ES-I3 (cell line): ENCODE measurements around the gene USP2.
"Not testable (repeated sequence)": the region's sequence is repeated elsewhere in the genome, so short reads cannot be mapped to it uniquely, and the experiment has no call there.

Source experiments
- H3K36me3 ChIP-seq: 2 replicates; pipeline ENCODE4 v1.6.1; 2013; ENCODE audit warnings: mild to moderate bottlenecking, low read length, control low read depth, moderate library complexity; ENCODE audit not compliant: insufficient read depth
- H3K4me1 ChIP-seq: 2 replicates; pipeline ENCODE4 v1.6.1; 2013; ENCODE audit warnings: mild to moderate bottlenecking, control low read depth, low read length; ENCODE audit not compliant: insufficient read depth
- H3K9ac ChIP-seq: 2 replicates; pipeline ENCODE4 v1.6.1; 2013; ENCODE audit warnings: low read depth, mild to moderate bottlenecking, low read length, moderate library complexity
- H3K9me3 ChIP-seq: 2 replicates; pipeline ENCODE4 v1.6.1; 2013; ENCODE audit warnings: mild to moderate bottlenecking, low read length, moderate library complexity; ENCODE audit not compliant: control insufficient read depth, insufficient read depth

Gene USP2

GRCh38 chr11:119418759-119419158, 37.3 kb upstream of the USP2 start:
- peaks cover 32% of the 10 kb centered on the region for H3K36me3 ChIP-seq
- H3K4me1 ChIP-seq: peaks cover 36% of the 10 kb centered on the region; the same call in 1 of the 2 replicates
- H3K9ac ChIP-seq: no peak overlapping the region
- H3K9me3 ChIP-seq: no peaks in the 10 kb centered on the region

GRCh38 chr11:119417726-119418540, 36.4 kb upstream of the USP2 start:
- Histone ChIP-seq H3K9ac (no peak overlapping the region), H3K9me3 (no peaks in the 10 kb centered on the region), H3K4me1 (peaks cover 36% of the 10 kb centered on the region; the same call in 1 of the 2 replicates), H3K36me3 (peaks cover 32% of the 10 kb centered on the region)

DNA sequence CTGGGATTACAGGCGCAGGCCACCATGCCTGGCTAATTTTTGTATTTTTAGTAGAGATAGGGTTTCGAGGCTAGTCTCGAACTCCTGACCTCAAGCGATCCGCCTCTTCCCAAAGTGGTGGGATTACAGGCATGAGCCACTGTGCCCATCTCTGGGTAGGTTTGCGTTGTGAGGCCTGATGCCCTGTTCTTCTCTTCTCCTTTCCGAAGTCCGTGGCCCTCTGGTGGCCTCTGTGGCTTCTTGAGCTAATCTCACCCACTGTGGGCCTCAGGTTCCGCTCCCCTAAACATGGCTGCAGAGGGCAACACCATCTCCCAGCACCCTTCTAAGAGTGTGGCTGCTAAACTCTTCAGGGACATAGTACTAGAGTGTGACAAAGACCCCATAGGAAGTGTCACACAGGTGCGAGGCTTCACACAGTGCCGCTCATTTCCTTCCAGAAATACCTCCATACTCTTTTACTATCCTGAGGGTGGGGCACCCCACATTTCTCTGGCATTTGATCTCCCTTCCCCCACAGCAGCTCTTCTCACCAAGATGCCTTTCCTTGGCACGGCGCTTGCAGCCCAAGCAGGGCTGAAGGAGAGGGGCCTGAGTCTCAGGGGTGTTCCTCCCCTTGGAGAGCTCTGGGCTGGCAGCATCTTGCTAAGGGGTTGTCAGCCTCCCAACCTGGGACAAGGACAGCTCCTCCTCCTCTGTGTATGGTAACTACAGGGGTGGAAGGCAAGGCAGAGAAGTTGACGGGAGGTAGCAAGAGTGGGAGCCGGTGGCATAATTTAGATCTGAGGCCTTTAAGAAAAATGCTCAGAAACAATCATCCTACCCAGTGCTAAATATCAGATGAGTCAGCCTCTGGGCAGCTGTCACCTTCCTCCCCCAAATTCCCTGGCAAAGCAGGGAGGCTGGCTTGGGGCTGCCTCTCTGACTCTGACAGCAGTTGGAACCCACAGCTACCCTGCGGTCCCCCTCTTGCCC, 35.4 kb upstream of the USP2 start:
- no peaks in the 10 kb centered on the region for H3K9me3 ChIP-seq
- H3K4me1 ChIP-seq: peaks cover 36% of the 10 kb centered on the region; the same call in 1 of the 2 replicates
- H3K36me3 ChIP-seq: peaks cover 32% of the 10 kb centered on the region
- H3K9ac ChIP-seq: no peak overlapping the region

GRCh38 chr11:119415966-119416365, 34.5 kb upstream of the USP2 start:
- peaks cover 35% of the 10 kb centered on the region; the same call in 1 of the 2 replicates for H3K4me1 ChIP-seq
- no peaks in the 10 kb centered on the region for H3K9me3 ChIP-seq
- H3K9ac ChIP-seq: no peak overlapping the region
- peaks cover 27% of the 10 kb centered on the region for H3K36me3 ChIP-seq

DNA sequence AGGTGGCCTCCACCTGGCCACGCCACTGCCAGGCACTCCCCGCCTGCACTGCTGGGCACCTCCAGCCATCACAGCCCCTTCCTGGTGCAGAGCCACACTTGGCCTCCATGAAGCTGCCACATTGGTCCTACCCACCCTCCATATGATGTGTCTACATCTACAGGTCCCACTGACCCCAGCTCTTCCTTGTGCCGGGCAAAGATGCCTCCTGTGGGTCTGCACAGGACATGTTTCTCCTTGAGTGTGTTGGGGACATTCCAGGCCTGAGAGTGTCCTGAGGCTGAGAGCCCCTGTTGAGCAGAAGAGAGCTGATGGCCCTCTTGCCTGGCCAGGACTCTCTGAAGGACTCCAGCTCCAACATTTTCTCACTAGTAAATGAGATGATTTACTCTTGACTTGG, 34.0 kb upstream of the USP2 start:
- peaks cover 22% of the 10 kb centered on the region for H3K36me3 ChIP-seq
- H3K9ac ChIP-seq: no peak overlapping the region
- no peaks in the 10 kb centered on the region for H3K9me3 ChIP-seq
- peaks cover 31% of the 10 kb centered on the region; the same call in 1 of the 2 replicates for H3K4me1 ChIP-seq

DNA sequence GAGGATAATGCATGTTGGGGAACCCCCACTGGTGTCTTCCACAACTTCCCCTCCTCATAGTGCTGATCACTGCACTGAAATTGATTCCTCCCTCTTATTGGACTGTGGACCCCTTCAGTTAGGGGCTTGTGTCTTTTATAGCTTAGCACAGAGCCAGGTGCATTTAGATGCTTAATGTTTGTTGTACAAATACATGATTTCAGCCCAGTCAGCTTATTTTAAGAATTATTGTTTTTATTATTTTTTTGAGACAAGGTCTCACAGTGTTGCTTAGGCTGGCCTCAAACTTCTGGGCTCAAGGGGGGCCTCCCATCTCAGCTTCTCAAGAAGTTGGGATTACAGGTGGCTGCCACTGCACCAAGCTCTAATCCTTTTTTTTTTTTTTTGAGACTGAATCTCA, 33.2 kb upstream of the USP2 start:
- H3K4me1 ChIP-seq: peaks cover 24% of the 10 kb centered on the region; the same call in 1 of the 2 replicates
- no peaks in the 10 kb centered on the region for H3K9me3 ChIP-seq
- H3K36me3 ChIP-seq: peaks cover 14% of the 10 kb centered on the region
- H3K9ac ChIP-seq: no peak overlapping the region

GRCh38 chr11:119414321-119414720, 32.8 kb upstream of the USP2 start:
- no peak overlapping the region for H3K9ac ChIP-seq
- peaks cover 20% of the 10 kb centered on the region; the same call in 1 of the 2 replicates for H3K4me1 ChIP-seq
- no peaks in the 10 kb centered on the region for H3K9me3 ChIP-seq

GRCh38 chr11:119412072-119412471, 30.6 kb upstream of the USP2 start:
- Histone ChIP-seq H3K9ac (no peak overlapping the region), H3K4me1 (0 out of 2 replicates have a peak, but pooled peaks cover 5% of the 10 kb centered on the region), H3K36me3 (no peaks in the 10 kb centered on the region), H3K9me3 (no peaks in the 10 kb centered on the region)

More at GRCh38 chr11:119414321-119414720, 32.8 kb upstream of the USP2 start:
- peaks cover 10% of the 10 kb centered on the region; the same call in 1 of the 2 replicates for H3K36me3 ChIP-seq

DNA sequence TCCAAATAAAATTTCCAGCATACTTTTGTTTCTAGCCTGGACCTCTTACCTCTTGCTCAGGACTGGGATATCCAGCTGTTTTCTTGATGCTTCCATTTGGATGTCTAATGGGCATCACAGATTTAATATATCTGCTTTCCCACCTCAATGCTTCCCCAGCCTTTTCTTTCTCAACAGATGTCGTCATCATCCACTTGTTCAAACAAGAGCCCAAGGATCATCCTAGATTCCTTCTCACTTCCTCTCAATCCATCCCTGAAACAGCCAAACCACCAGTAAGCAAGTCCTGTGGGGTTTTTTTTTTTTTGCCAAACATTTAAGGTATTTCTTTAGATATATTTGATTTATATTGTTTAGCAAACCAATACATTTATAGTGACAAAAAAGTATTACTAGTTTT, 29.0 kb upstream of the USP2 start:
- no peaks in the 10 kb centered on the region for H3K36me3 ChIP-seq
- H3K4me1 ChIP-seq: no peaks in the 10 kb centered on the region
- no peak overlapping the region for H3K9ac ChIP-seq
- H3K9me3 ChIP-seq: no peaks in the 10 kb centered on the region

DNA sequence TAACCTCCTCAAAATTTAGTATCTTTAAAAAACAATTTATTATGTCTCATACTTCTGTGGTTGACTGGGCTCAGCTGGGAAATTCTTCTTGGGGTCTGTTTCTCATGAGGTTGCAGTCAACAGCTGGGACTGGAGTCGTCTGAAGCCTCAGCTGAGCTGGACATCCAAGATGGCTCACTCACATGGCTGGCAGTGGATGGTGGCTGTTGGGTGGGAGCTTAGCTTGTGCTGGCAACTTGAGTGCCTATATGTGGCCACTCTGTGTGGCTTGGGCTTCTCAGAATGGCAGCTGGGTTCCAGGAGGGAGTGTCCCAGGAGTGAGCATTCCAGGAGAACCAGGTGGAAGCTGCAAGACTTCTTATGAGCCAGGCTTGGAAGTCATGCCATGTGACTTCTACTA, 28.2 kb upstream of the USP2 start:
- no peak overlapping the region for H3K9ac ChIP-seq
- H3K4me1 ChIP-seq: no peaks in the 10 kb centered on the region
- no peaks in the 10 kb centered on the region for H3K9me3 ChIP-seq
- H3K36me3 ChIP-seq: no peaks in the 10 kb centered on the region

DNA sequence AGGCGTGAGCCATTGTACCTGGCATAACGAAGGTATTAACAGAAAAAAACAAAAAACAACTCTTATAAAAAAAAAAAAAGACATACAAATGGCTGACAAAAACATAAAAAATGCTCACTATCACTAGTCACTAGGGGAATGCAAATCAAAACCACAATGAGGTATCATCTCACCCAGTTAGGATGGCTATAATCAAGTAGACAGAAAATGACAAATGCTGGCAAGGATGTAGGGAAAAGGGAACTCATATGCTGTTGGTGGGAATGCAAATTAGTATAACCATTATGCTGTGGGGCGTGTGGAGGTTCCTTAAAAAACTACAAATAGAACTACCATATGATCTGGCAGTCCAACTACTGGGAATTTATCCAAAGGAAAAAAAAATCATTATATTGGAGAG, 24.5 kb upstream of the USP2 start:
- no peaks in the 10 kb centered on the region for H3K9me3 ChIP-seq
- H3K4me1 ChIP-seq: no peaks in the 10 kb centered on the region
- H3K9ac ChIP-seq: no peak overlapping the region
- no peaks in the 10 kb centered on the region for H3K36me3 ChIP-seq

DNA sequence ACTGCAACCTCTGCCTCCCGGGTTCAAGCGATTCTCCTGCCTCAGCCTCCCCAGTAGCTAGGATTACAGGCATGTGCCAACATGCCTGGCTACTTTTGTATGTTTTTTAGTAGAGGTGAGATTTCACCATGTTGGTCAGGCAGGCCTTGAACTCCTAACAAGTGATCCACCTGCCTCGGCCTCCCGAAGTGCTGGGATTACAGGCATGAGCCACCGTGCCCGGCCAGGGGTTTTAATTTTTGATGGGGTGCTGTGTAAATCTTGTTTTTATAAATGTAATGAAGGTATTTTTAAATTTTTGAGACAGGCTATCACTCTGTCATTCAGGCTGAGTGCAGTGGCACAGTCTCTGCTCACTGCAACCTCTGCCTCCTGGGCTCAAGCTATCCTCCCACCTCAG, 24.0 kb upstream of the USP2 start:
- not testable (repeated sequence) for H3K9ac ChIP-seq, H3K9me3 ChIP-seq

GRCh38 chr11:119404872-119405271, 23.4 kb upstream of the USP2 start:
- no peaks in the 10 kb centered on the region for H3K9me3 ChIP-seq

More for the DNA sequence above, 24.0 kb upstream of the USP2 start:
- H3K36me3 ChIP-seq, H3K4me1 ChIP-seq: not testable (repeated sequence)

DNA sequence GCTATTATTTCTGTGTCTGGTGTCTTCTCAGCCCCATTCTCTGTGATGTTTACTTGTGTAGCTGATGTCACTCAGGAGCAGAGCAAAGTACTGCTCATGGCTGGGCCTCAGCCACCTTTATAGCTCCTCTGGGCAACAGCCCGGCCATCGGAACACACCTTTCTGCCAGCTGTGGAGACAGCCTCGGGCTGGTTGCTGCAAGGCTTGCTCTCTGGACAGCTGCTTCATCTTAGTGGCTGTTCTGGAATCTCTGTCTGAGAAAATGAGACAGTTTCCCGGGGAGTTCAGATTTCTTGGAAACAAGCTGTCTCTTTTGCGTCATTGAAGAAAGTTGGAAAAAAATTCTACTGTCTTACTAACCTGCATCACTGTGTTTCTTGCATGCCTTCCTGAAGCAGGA, 21.5 kb upstream of the USP2 start:
- Histone ChIP-seq H3K4me1 (no peaks in the 10 kb centered on the region), H3K36me3 (no peaks in the 10 kb centered on the region), H3K9me3 (no peaks in the 10 kb centered on the region; the same call in 1 of the 2 replicates), H3K9ac (no peak overlapping the region)

More at GRCh38 chr11:119404872-119405271, 23.4 kb upstream of the USP2 start:
- no peak overlapping the region for H3K9ac ChIP-seq
- H3K4me1 ChIP-seq: no peaks in the 10 kb centered on the region
- H3K36me3 ChIP-seq: no peaks in the 10 kb centered on the region
